T47D (cell line): ENCODE data around the gene CEBPB.
"Not testable (repeated sequence)": the region's sequence is repeated elsewhere in the genome, so short reads cannot be mapped to it uniquely, and the experiment has no call there.

Experiments used
- DNase-seq, 2 experiments: peaks; one replicate each; pipeline versions ENCODE4 v3.0.0 to v3.0.0-alpha.2; 2011 to 2012; ENCODE audit warnings: low read depth in 1 of 2, low spot score in 1 of 2
- JUND ChIP-seq: IDR thresholded peaks from 2 replicates; pipeline ENCODE4 v1.6.1; 2012; ENCODE audit warnings: low read depth
- in situ Hi-C: cut with HindIII; loops from 2 replicates; pipeline ENCODE4 v1.10.0; 2016; ENCODE audit warnings: low sequenced_read_pairs, low pct_unique_long_range_greater_than_20kb

The CEBPB gene

DNA sequence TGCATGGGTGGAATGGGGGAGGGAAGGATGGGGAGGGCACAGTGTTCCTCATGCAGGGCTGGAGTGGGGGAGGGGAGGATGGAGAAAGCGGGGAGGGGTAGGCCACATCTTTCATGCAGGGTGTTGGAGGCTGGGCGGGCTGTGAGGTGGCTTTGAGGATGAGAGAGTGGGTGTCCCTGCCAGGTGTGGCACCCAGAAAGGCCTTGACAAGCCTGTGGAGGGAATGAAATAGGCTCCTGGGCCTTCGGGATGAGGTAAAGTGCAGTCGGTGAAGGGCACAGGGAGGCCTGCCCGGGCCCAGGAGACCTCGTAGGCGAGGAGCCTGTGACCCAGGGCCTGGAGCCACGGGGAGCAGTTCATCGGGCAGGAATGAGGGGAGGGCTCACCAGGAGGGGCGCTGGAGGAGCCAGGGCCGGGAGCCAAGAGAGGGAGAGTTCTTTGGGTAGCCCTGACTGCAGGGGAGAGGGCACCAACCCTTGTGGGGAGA lies 7.6 kb downstream of the CEBPB start:
- TF ChIP-seq JUND: no peak
- in situ Hi-C loops: no loop called here
- no peak for DNase-seq

DNA sequence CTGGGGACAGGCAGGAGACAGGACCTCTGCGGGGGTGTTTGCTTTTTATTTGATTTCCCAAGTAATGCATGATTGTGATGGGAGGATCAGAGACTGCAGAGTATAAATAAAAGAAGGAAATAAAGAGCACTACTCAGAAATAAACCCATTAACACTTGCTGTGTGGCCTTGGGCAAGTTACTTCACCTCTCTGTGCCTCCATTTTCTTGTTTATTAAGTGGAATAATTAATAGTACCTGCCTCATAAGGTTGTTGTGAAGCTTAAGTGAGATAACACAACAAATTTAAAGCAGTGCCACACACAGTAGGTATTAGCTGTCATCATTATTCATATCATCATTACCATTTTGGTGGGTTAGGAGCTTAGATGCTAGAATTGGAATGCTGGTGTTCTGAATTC lies 8.1 kb downstream of the CEBPB start:
- in situ Hi-C loops: no loop called here
- no peak for TF ChIP-seq JUND
- no peak for DNase-seq

GRCh38 chr20:50199703-50200102 lies 9.1 kb downstream of the CEBPB start:
- in situ Hi-C loops: no loop called here

DNA sequence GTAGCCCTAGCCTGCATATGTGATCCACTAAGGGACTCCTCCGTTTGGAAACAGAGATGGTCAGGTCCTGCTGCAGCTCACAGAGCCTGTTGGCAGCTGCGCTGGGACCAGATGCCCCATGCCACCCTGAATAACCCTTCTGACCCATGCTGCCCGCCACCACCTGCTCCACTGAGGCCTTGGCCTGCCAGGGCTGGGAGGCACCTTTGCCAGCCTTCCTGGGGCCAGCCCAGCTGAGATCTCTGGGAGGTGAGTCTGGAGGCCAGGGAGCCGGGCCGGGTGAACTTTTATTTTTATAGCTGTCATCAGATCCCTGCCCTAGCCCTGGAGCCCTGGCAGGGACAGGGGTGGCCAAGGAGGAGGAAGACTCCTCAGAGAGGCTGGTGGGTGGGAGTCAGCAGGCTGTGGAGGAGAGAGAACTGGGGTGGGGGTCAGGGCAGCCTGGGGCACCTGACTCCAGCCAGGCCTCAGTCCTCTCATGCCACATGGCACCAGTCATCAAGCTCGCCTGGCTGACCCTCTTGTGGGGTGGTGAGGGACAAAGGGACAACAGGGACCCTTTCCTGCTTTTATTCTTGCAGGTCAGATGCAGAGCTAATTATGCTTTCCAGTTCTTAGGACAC lies 10.0 kb downstream of the CEBPB start:
- DNase-seq: no peak
- TF ChIP-seq JUND: no peak
- in situ Hi-C loops: no loop called here

More at GRCh38 chr20:50199703-50200102, 9.1 kb downstream of the CEBPB start:
- no peak for TF ChIP-seq JUND
- DNase-seq: no peak

DNA sequence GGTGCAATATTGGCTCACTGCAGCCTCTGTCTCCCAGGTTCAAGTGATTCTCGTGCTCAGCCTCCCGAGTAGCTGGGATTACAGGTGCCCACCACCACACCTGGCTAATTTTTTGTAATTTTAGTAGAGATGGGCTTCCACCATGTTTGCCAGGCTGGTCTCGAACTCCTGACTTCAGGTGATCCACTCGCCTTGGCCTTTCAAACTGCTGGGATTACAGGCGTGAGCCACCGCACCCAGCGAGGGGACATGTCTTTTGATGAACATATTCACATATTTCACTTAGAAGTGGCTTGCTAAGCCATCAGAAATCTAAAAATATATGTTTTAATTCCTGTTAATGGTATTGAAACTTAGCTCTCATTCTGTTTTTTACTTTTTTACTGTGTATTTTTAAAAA lies 11.1 kb downstream of the CEBPB start:
- DNase-seq, in situ Hi-C loops: not testable (repeated sequence)

- DNase-seq: no peak
- in situ Hi-C loops: no loop called here
- no peak for TF ChIP-seq JUND
These were observed 12.0 kb downstream of the CEBPB start for GRCh38 chr20:50202677-50203076.

GRCh38 chr20:50203951-50204937 lies 13.6 kb downstream of the CEBPB start:
- no peak for TF ChIP-seq JUND
- in situ Hi-C loops: no loop called here
- no peak for DNase-seq

DNA sequence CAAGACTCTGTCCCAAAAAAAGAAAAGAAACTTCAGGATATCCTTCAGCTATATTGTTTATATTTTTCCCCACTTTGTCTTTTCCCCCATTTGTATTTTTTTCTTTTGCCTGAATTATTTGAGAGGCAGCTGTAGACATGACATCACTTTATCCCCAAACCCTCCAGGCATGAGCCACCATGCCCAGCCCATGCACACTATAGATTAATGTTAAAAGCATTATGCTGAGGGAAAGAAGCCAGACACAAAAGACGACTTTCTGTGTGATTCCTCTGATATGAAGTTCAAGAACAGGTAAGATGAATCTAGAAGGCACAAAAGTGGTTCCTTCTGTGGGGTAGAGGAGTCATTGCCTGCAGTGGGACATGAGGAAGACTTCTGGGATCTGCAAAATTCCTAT lies 16.4 kb downstream of the CEBPB start:
- in situ Hi-C loops: no loop called here

DNA sequence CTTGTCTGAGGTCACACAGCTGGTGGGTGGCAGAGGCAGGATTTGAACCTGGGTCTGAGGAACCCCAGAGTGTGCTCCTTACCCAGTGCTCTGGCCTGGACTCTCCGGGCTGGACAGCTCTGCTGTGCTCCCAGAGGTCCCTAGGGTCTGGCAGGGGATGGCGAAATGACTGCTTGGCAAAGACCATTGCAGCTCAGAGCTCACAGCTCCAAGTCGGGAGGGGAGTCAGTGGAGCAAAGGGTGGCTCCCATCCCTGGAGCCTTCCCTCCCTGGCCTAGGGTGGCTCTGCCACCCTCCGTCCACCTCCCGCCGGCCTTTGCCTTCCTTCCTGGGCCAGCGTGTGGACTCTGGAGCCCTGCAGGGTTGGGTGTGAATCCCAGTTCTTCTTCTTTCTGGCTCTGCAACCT lies 17.5 kb downstream of the CEBPB start:
- TF ChIP-seq JUND: no peak
- DNase-seq: no peak
- in situ Hi-C loops: no loop called here

More for the DNA sequence above, 16.4 kb downstream of the CEBPB start:
- no peak for DNase-seq
- no peak for TF ChIP-seq JUND

GRCh38 chr20:50208815-50209214 lies 18.2 kb downstream of the CEBPB start:
- in situ Hi-C loops: not testable (repeated sequence)

DNA sequence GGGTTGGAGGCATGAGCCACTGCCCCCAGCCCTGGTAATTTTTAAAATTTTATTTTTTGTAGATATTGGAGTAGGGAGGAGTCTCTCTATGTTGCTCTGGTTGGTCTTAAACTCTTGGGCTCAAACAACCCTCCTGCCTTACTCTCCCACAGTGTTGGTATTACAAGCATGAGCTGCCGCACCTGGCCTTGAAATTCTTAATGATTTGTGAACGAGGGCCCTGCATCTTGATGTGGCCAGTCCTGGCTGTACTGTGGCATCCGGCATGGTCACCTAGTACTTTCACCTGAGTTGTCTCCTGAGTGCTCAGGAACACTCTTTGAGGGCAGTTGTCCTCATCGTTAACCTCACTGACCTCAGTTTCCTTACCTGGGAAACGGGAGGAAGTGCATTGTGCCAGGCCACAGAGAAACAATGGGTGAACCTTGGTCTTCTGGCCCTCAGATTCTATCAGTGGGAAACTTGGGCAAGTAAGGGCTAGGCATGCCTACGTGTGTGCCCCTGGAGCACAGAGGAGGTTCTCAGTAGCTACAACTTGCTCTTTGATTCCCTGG lies 19.5 kb downstream of the CEBPB start:
- TF ChIP-seq JUND: no peak
- in situ Hi-C loops: no loop called here
- DNase-seq: no peak

More at GRCh38 chr20:50208815-50209214, 18.2 kb downstream of the CEBPB start:
- not testable (repeated sequence) for DNase-seq

DNA sequence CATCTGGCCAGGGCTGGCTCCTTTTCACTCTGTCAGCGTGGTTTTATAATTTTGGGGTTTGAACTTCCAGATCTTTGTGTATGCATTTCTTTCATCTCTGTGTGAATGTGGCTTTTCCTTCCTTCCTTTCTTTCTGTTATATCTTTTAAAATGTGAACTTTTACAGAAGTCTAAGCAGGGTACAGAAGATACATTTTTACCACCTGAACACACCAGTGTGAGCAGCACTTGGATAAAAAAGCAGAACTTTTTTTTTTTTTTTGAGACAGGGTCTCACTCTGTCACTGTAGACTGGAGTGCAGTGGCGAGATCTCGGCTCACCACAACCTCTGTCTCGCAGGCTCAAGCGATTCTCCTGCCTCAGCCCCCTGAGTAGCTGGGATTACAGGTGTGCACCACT lies 20.5 kb downstream of the CEBPB start:
- no peak for TF ChIP-seq JUND
- no peak for DNase-seq
- in situ Hi-C loops: no loop called here
